Medulla oblongata (tissue), 1 donor: ENCODE results near the gene ORC3.

Experiments
- DNase-seq: peaks from one replicate; pipeline ENCODE4 v3.0.0-alpha.2; 2015; ENCODE audit errors: extremely low spot score

ORC3 gene

GRCh38 chr6:87589693-87590416 is at the start of gene ORC3, which contains the start of gene RARS2:
TSS of gene ORC3 (plus strand) at chr6:87590135. CDS start at chr6:87590169, 34 bp downstream.
TSS of gene RARS2 (minus strand) at chr6:87589987. CDS start at chr6:87589957, 30 bp downstream.
- DNase-seq: peak; percentile 98

DNA sequence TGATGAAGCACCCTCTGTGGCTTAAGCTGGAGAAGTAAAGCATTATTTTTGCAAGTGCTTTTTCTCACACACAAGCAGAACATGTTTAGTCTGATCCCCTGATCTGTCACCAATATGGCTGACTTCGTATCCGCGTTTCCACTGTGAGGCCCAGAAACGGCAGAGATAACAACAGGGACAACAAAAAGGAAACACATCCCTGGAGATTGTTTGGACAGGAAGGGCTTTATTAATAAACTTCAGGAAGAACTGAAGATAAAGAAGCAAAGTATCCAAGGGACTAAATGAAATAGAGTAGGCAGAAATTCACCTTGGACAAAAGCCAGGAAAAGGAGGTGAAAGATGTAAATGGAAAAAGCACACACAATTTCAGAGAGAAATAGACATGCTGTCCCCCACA is 49.4 kb upstream of the ORC3 start:
- DNase-seq: no peak

- DNase-seq: no peak
These were observed 48.9 kb upstream of the ORC3 start for GRCh38 chr6:87541041-87541440.

DNA sequence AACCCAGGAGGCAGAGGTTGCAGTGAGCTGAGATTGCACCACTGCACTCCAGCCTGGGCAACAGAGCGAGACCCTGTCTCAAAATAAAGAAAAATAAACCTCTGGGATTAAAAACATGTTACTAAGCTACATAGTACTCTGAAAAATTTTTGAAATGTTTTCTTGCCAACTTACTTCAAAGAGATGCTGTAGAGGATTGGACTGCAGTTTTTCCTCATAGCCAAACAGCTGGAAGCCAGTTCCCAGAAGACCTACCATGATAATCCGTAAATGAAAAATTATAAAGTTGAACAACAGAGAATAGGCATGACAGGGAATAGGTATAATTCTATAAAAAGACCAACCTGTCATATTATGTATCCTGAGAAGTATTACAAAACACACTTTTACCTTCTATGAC is 48.2 kb upstream of the ORC3 start:
- DNase-seq: no peak

DNA sequence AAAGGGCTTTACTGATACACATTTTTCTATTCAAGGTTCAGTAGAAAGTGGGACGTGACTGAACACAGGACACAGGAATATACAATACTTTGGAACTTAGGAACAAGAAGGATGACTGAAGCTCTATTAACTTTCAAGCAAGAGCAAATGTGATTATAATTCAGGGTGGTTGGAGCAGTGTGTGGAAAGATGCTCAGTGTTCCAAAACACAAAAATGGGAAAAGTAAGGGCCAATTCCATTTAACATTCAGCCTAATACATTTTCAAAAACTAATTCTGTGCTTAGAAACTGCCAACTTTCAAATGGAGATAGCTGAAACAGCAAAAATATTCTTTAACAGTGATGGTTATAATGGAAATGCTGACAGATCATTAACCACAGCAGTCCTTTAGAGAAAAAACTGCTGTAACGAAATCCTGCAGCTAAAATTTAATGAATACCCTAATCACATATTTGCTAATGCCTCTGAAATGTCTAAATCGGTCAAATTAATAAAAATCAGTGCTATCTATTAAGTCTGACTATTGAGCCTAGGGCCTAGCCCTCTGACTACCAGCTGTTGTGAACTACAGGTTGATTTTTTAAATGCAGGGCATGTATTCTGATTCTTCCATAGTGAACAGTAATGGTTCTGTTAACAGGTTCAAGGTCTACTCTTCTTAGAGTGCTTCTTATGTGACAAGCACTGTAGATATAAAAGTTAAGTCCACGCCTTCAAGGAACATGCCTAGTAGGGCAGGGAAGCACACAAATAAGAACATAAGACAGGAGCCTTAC is 46.0 kb upstream of the ORC3 start:
- DNase-seq: no peak

- DNase-seq: no peak
These were observed 45.5 kb upstream of the ORC3 start for GRCh38 chr6:87544474-87544735.

GRCh38 chr6:87551799-87552198 is 38.1 kb upstream of the ORC3 start:
- no peak for DNase-seq

DNA sequence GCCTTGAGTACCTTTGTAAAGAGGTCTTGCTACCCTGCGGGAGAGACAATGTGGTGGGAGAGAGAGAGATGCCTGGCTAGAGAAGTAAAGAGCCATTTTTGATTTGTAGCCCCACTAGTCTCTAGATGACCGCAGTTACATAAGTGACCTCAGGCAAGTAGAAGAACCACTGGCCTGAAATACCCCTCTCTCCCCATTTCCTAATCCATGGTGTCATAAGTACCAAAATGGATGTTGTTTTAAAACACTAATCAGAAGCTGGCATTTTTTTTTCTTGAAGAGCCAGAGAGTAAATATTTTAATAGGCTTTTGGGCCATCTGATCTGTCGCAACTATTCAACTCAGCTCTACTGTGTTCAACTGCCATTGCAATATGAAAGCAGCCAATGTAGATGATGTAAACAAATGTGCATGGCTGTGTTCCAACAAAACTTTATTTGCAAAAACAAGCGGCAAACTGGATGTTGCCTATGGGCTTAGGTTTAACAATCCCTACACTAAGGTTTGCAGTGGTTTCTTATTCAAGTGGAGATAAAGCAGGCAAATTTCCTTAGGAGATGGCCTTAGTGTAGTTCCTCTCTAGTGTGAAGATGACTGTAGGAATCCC is 36.7 kb upstream of the ORC3 start:
- no peak for DNase-seq

DNA sequence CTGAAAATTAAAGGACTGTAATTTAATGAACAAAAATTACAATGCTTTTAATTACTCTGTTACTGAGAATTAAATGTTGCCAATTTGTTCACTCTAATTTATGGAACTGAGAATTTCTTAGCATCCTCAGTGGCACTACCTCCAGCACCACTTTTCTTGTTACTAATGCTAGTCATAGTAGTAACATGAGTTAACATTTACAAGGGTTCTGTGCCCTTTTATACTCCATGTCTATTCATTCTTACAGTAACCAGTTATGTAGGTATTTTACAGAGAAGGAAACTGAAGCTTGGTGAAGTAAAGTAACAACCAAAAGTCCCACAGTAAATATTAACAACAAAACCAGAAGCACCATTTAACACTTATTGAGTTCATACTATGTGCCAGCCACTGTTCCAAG is 34.4 kb upstream of the ORC3 start:
- no peak for DNase-seq

DNA sequence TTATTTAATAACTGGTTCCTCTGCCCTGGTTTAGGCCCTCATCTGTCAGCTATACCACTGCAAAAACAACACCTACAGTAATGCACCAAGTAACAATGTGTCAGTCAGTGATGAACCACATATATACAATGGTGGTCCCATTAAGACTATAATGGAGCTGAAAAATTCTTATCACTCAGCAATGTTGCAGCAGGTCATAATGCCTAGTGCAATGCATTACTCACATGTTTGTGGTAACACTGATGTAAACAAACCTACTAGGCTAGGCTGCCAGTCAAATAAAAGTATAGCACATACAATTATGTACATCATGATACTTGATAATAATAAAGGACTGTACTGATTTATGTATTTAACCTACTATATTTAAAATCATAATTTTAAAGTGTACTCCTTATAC is 31.5 kb upstream of the ORC3 start:
- no peak for DNase-seq

DNA sequence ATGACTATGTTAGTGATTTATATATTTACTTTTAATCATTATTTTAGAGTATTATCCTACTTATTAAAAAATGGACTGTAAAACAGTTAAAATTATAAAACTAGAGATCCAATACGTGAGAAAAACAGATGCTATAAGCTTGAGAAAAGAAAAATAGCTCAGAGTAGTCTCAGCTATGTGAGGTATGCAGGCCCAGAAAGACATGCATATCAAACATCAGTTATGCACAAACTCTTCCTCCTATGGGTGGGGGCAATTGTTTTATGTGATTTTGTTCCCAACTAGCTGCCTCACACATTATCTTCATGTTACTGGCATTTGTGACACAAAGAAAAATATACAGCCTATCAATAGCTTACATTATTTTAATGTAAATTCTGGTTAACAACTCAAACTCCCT is 28.9 kb upstream of the ORC3 start:
- no peak for DNase-seq

DNA sequence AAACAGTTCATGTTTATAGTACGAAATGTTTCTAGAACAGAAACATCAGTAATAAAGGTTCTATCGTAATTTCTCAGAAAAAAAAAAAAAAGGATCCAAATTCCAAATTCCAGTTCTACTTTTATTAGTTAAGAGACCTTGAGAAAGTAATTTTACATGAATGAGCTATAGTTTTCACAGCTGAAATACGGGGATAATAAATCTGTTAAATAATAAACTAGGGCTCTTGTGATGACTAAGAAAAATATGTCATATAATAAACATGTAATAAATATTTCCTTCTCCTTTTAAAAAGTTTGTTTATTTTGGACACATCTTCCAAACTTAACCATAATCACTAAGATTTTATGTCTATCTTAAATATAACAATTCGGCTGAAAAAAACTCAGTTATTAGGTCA is 17.9 kb upstream of the ORC3 start:
- no peak for DNase-seq

- no peak for DNase-seq
These were observed 17.1 kb upstream of the ORC3 start for GRCh38 chr6:87572883-87573282.

DNA sequence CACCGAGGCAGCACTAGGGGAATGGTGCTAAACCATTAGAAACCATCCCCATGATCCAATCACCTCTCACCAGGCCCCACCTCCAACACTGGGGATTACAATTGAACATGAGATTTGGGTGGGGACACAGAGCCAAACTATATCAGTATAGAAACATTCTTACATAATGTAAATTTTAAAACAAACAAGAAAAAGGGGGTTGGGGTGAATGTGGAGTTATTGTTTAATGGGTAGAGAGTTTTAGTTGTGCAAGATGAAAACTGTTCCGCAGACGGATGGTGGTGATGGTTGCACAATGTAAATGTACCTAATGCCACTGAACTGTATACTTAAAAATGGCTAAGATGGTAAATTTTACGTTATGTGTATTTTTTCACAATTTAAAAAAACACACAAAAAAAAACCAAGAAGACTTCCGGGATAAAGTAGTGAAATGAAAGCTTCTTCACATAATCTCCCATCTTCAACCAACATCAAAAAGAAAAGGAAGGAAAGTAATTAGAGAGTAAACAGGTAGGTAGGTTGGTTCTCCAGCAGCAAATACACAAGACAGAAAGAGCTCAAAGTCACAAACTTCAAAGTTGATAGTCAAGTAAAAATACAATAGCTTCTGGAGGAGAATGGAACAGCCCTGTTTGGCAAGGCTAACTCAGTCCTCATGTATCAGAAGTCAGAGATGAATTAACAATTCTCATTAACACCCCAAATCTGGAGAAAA is 16.5 kb upstream of the ORC3 start:
- no peak for DNase-seq

DNA sequence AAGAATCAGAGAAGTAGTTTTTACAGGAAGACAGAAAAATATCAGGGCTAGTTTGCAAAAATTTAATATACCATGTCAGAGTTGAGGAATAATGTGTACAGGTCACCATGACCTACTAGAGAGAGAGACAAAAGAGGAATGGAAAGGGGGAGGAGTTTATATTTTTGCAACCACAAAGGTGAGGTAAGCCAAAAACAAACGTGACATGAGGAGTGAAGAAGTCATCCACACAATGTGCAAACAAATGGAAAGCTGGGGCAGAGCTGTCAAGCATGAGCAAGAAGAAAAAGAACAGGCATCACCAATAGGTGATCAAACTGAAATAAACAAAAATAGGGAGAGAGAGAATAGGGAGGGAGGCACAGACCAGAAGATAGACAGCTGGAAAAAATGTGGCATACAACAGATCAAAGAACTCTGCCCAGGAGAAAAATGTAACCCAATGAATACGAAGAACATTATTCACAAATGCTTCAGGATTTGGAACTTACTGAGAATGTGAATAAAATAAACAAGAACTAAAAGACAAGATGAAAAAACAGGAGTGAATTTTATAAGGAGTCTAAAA is 15.6 kb upstream of the ORC3 start:
- DNase-seq: no peak

DNA sequence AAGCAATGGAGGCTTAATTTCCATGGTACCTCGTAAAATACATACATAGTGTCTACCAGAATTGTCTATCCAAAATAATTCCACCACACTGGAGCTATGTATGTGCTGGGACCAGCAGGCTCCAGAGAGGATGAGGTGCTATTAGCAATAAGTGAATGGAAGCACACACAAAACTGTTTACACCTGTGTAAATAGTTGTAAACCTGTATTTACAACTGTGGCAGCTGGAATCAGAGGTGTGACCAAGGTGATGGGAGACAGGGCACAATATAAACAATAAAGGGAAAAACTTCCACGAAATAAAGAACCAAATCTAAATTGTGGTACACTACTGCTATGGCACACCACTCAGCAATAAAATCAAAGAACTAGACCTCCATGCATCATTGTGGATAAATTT is 14.5 kb upstream of the ORC3 start:
- DNase-seq: no peak

- no peak for DNase-seq
These were observed 6.1 kb upstream of the ORC3 start for GRCh38 chr6:87583822-87584221.

DNA sequence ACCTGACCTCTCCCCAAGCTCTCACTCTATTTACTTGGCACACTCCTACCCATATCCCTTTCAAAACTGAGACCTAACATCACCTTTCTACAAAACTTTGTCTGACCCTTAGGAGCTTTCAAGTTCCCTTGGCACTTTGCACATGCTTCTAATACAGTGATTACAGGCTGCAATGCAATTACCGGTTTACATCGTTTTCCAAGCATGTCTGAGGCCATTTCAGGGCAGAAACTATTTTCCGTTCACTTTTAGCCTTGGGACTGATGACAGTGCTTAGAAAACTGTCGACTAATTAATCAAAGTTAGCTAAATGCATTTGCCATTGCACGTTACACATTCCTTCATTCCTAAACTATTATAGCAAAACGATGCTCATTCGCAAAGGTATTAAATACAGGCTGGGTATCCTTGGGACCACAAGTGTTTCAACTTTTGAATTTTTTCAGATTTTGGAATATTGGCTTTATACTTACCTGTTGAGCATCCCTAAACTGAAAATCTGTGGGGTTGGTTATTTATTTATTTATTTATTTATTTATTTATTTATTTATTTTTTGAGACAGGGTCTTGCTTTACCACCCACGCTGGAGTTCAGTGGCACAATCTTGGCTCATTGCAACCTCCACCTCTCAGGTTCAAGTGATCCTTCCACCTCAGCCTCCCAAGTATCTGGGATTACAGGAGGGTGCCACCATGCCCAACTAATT is 3.4 kb upstream of the ORC3 start:
- no peak for DNase-seq

DNA sequence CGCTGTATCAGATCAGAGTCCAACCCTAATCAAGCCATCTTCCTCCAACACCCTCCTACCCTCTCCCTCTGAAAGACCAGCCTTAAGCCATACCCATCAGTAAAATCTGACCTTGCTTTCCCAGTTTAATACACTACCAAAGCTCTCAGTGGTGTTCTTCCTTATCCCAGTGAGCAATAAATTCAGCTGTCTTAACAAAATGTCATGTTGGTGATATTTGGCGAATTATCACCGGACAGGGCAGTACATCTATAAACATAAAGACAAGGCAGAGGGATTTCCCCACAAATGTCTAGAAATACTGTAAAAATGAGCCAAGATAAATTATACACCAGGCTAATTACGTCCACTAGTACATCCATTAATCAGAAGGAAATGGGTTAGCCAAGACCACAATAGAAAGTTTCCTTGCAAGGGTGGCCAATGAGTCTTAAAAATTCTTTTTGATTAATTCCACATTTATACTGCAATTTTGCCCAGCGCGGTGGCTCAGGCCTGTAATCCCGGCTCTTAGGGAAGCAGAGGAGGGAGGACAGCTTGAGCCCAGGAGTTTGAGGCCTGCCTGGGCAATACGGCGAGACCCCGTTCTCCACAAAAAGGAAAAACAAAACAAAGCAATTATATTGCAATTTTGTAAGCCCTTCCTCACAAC is 1.1 kb upstream of the ORC3 start:
- DNase-seq: no peak

DNA sequence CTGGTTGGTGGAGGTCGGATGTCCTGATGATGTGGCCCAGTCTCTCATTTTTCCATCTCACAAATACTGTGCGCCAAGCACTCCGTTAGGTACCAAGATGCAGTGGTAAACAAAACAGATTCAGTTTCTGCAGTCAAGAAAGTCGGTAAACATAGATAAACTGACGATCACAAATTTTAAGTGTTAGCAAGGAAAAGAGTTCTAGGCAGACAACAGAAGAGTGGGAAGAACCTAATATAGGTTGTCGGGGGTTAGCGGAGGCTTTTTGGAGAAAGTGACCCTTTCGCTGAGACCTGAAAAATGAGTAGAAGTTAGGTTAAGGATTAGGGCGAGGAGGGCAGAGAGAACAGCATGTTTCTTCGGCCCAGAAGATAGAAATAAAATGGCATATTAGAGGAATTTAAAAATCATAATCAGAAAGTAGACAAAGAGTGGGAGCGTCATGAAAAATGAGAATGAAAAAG is 514 bp downstream of the ORC3 start:
- DNase-seq: no peak

- DNase-seq: no peak
These were observed 1.1 kb downstream of the ORC3 start for GRCh38 chr6:87590990-87591389.
